ENCODE measurements around the gene NOS3.

Gene NOS3

DNA sequence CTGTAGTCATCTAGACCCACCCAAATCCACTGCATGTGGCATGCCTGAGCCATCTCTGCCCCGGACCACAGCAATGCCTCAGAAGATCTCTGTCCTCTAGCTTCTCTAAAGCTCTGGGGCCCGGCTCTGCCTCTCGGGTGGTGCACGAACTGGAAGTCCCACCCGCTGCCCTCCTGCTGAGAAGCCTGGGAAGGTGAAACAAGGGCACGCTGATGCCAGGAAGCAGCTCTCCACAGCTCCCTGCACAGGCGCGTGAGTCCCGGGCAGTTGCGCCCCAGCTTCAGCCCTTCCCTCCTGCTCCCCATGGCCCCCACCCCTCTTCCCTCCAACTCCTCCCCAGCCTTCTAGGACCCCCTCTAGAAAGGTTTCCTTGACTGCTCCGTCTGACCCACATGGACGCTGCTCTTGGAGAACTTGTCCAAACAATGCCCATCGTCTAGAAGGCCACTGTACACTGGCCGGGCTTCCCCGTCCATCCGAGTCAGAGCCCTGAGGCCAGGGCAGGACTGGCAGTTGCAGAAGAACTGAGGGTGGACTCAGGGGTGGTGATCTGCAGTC is 25.5 kb upstream of the NOS3 start:
- no peak for DNase-seq

DNA sequence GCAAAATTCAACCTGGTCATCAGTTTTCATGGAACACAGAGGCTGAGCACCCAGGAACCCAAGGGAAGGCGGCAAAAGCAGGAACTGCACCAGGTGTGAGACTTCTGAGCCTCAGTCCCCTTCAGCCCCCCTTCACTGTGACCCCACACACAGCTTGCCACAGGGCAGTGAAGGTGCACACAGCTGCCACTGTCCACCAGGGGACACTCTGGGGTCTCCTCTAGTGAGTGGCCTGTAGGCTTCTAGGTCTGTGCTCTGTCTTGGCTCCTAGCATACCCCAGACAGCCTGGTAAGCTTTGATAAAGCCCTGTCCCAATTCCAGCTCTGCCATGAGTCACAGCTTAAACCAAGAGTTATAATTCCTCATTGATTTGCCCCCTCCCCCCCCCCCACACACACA is 24.8 kb upstream of the NOS3 start:
- no peak for DNase-seq

DNA sequence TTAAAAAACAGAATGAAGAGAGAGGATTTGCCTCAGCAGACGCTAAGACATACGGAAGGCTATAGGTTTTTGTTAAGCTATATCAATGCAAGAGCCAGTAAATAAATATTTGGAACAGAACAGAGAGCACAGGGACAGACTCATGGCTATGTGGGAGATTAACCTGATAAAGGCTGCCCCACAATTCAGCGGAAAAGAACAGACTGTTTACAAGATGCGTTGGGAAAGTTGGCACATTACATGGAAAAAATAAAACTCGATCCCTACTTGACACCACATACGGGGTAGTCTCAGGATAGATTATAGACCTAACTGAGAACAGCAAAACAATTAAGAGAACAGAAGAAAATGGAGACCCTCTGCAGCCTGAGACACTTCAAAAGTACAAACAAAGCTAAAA is 23.5 kb upstream of the NOS3 start:
- DNase-seq = no peak

DNA sequence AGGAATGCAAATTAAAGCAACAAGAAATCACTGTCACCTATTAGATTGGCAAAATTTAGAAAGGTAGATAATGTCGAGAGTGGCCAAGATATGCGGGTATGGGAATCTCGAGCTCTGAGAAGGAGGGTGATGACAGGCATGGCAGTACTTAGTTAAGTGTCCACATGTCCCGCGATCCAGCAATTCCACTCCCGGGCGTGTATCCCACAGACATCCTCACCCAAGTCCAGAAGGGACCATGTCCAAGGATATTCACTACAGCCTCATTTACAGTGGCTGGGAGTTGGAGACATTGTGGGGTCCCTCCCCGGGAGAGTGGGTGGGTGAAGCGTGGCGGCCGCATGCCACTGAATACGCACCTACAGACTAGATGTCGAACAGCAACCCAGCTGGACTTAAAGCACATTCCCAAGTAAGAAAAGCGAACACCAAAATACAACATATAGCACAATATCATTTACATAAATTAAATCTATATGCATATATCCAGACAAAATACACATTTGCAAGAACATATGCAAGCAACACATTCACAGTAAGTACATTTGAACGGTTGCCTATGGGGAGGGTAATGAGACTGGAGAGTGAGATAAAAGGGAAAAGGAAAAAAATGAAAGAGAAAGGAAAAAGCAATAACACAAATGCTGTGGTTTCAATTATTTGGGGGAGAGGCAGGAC is 22.6 kb upstream of the NOS3 start:
- DNase-seq = no peak

DNA sequence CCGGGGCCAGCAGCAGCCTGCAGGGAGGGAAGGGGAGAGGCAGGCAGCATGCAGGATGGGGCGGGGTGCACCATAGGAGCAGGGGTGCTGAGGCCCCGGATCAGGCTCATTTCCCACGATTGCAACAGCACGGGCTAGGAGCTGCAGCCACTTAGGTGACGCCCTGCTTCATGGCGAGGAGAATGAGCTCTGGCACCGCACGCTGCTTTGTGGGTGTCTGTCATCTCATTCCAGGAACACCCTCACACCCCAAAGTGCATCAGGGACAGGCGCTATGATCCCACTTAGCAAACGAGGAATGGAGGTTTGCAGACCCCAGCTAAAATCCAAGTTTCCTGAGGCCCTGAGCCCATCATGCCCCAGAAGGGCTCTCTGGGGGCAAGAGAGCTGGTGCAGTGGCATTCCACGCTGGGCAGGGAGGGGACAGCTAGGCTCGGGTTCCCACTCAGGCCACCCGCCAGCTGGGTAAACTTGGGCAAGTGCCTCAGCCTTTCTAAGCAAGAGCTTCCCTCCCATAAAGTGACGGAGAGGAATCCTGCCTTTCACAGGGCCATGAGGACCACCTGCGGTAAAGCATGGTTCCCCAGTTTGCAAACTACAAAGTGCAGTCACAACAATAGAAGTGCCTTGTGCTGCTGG is 22.0 kb upstream of the NOS3 start:
- DNase-seq = peak; percentile 85

DNA sequence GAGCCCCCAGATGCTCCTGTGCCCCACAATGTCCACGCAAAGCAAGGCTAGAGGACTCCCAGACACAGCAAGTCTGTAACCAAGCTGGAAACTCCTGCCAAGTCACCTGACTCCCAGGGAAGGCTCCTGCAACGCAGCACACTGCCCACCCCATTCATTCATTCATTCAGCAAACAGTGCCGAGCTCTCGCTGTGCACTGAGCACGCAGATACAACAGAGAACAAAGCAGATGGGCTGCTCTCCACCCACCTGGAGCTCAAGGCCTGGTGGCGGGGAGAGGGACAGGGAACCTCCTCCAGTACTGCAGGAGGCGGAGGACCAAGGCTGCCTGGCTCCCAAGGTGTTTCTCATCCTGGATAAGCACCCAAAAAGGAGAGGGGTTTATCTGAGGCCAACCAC is 21.3 kb upstream of the NOS3 start:
- peak; percentile 95 for DNase-seq

DNA sequence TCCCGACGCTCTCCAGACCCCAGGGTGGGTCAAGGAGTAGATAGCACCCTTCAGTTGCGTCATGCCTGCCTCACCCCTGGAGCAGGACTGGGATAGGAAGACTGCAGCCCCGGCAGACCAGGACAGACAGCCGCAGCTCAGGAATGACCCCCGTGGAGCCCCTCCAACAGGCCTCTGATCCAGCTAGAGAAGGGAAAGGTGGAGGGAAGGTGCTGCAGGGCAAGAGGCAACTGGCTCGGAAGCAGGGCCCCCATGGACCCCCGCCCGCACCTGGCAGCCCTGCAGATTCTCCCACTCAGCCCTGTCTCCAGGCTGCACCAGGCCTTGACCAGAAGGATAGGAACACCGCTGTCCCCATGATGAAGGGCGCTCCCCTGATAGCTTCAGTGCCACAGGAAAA is 20.4 kb upstream of the NOS3 start:
- no peak for DNase-seq

DNA sequence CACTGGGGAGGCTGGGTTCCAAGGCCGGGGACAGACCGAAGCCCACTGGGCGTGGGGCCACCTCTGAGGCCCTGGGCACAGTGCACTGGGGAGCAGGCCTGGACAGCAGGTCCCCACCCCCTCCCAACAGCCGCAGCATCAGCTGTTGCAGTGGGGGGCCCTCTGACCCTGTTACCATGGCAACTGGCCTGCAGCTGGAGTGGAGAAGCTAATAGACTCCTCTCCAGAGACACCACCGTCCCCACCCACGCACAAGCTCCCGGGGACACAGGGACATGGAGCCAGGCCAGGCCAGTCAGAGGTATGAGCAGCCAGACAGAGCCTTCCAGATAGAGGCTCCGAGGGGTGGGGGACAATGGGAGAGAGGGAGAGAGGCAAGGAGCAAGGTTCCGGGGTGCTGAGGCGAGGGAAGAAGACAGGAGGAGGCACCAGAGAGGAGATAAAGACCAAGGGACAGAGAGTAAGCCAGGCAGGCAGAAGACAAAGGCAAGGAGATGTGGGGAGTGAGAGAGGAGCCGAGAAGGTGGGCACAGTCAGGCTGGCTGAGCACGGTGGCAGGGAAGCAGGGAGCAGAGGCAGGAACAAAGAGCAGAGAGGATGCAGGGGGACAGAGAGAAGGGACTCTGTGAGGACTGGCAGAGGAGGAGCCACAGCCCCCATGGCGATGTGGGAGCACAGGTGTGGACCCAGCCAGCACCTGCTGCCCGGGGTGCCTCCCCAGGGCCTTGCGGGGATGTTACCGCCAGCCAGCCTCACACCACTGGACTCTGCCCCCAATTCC is 19.4 kb upstream of the NOS3 start:
- DNase-seq = peak; percentile 54

DNA sequence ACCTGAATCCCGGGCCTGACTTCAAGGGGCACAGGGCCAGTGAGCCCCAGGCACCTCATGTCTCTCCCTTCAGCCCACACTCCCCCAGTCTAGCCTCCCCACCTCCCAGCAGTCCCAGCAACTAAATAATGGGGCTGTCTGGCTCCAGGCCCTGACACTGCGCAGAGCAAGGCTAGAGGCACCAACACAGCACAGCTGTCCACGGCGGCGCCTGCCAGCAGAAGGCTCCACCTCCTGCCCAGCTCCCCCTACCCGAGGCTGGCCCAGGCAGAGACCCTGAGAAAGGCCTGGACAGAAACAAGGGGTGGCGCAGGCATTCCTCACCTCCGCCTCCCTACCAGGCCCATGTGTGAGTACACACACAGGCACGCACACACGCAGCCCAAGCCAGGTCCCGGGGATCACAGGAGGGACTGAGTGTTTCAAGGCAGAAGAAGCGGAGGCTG is 18.8 kb upstream of the NOS3 start:
- DNase-seq = peak; percentile 43

DNA sequence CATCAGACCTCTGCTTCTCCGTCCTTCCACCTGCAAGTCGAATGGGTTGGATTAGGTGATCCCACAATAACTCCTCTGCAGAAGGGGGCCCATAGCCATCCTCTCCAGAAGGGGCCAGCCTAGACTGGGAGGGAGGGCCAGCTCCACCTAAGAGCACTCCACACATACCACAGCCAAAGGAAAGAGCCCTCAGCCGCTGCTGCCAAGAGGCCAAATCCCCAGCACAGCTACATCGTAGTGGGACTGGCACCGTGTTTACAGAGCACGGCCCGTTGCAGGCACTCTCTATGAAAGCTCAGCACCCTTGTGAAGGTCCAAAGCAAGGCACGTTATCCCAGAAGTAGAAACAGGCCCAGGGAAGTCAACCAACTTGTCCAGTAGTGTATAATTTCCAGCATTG is 18.1 kb upstream of the NOS3 start:
- no peak for DNase-seq

DNA sequence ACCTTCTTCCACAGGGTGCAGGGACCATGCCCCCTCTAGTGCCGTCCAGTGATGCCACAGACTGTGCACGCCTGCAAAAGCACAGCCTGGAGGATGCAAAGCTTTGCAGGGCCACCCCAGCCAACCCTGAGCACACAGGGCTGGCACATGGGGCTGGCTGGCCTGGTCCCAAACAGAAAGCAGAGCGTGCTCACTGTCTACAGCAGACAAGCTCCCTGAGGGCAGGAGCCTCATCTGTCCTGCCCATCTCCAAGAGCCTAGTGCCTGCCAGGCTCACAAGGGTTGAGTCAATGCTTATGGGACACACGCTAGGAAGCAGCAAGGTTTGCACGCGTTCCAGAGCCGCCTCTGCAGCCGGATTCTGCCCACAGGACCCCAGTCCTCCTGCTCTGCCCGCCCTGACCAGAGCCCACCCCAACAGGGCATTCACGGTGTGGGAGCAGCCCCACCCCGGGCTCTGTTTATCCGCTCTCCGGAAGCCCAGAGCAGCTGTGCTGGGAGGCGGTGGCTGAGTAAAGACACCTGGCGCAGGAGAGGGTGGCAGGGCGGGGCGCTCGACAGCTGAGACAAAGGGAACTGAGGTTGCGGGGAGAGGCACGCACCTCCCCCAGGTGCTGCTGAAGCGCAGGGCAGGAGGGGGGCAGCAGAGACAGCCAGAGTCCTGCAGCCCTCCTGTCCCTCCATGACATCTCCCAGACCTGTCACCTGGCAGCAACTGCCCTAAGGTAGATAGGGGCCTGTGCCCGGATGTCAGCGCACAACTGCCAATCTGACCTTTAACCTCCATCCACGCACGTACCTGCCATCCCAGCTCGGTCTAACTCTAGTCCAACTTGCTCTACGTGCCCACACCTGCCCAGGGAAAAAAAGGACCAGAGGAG is 17.0 kb upstream of the NOS3 start:
- peak; percentile 94 for DNase-seq

DNA sequence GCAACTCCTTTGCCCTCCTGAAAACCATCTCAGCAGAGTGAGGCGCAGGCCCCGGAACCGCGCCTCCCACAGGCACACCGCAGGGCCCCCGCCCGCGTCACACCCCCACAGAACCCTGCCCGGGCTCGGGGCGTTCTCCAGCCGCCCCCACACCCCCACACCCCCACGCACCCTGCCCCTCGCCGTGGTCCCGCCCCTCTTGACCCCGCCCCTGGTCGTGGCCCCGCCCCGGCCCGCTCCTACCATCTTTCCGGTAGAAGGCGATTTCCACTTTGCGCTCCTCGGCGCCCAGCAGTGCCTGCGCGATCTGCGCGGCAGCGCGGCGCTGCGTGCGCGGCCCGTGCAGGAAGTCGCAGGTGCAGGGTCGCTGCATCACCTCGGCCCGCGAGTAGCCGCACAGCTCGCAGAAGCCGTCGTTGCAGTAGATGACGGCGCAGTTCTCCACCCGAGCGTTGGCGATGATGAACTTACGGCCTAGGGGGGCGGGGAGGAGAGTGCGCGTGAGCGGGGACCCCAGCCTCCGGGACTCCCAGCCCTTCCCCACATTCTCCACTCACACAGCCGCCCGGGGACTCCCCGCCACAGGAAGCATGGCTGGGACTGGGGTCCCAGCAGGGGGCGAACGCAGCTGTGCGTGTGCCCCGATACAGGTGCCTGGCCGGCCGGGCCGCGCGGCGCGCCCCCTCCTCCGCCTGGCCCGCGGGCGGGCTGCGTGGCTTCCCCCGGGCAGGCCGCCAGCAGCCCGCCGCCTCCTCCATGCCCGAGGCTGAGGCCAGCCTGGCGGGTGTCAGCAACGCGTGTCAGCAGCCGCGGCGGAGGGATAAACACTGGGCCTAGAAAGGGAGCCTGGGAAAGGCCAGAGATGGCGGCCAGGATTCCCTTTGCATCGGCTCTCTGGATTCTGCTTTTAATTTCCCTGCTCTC is 16.1 kb upstream of the NOS3 start:
- peak; percentile 84 for DNase-seq

DNA sequence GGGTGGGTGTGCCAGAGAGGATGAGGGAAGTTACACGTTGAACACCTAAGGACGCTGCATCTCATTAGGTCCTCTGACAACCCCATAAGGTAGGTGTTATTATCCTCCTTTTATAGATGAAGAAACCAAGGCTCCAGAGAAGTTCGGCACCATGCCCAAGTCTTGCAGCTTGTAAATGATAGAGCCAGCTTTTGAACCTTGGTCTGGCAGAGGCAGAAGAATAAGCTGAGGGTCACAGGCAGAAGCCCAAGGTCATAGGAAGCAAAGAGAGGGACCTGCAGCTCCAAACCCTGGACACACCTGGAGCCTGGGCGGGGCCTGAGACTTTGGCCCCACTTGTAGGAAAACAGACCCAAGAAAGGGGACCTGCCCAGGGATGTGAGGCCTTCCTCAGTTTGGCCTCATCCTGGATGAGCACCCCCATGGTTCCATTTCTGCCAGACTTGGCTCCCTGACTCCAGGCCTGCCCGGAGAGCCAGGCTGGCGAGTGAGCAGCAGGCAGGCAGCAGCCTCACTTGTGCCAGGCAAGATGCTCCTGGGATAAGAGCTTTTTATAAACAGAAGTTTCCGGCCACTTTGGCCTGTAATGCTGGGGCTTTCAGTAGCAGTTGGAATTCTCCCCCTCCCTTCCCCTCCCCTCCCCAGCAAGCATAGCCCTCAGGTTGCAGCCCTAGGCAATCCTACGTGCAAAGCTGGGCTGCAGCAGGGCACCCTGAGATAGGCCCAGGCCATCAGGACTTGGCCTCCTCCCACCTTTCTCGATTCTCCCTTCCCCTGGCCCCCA is 15.1 kb upstream of the NOS3 start:
- peak; percentile 25 for DNase-seq

DNA sequence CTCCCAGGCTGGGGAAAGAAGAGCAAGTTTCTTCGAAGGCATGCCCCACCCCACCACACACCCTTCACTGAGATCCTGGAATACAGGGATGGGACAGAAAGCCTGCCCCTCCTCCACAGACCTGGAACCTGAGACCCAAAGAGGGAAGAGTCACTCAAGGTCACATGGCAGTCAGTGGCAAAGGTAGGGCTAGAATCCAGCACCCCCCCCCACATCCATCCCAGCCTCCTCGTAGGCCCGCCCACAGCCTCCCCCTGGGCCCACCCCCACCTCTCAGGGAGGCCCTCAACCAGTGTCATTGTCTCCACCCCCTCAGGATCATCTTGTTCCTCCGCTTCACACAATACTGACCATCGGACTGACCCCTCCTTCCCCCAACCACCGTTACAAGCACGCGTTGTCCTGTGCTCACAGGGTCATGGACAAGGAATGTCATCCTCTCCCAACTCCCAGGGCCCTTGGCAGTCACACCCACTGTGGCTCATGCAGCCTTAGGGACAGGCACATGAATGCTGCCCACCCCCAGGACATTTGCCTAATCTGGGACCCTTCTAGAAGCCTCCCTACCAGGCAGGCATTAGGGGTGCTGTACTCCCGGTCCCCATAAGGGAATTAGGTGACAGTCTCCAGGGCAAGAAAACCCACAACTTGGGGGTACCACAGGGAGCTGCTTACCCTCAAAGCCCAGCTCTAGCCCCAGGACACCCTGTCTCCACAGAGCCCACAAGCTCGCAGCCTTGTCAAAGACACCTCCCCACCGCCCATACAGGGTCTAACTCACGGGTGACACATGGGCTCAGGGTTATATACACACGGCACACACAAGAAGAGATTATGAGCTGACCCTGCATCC is 14.1 kb upstream of the NOS3 start:
- peak; percentile 79 for DNase-seq

DNA sequence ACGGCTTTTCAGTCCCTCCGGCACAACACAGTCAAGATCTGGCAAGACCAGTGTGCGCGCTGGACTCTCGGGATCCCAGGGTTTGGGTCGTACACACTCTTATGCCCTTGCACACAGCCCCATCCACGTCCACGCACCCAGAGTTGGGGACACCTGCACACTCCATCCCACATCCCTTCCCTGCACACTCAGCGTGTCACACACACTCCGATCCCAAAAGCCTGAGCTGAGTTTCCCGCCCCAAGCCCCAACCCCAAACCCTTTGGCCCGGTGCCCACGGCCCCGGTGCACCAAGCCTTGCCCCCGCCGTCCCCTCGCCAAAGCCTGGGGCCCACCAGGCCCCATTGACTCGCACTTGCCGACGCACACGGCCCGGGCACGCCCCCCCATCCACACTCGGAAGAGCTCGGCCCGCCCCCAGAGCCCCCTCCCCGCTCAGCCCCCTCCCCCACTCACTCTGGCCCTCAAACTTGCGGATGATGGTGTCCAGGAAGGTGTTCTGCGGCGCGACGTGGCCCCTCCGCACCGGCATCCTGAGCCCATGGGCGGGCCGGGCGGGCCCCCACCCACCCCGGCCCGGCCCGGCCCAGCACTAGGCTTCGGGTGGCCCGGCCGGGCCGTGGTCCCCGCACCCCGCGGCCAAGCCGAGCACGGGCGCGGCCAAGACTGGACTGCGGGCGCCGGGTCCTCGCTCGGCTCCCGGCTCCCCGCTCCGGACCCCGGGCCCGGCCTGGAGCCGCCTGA is 13.3 kb upstream of the NOS3 start:
- peak; percentile 58 for DNase-seq

DNA sequence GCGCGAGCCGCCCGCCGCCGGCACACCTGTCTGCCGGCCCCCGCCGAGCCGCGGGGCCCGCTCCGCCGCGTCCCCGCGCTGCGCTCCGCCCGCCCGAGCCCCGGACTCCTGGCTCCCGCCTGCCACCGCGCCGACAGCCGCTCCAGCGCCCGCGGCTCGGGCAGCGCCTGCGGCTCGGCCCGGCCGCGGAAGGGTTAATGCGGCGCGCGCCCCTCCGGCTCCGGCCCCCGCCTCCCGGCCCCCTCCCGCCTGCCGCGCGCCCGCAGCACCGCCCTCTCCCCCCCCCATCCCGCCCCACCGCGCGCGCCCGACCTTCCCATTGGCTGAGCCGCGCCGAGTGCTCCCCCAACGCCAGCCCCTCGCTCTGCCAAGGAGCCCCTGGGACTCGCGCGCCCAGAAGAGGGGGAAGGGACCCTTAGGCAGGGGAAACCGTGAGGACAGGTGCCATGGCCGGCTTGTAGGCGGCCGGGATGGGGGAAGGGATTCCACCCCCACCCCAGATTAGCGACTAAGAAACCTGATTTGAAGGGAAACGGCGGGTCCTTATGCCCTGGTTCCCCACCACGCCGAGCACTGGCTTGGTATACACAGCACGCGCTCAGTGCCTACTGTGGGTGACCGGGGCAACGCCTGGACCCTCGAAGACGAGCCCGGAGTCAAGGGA is 12.6 kb upstream of the NOS3 start, which contains the start of gene KCNH2:
Gene KCNH2, minus strand, starts transcription at position 196 of the 664 bp plus-strand sequence. CDS start 408 bp downstream, outside the sequence.
- peak; percentile 92 for DNase-seq

DNA sequence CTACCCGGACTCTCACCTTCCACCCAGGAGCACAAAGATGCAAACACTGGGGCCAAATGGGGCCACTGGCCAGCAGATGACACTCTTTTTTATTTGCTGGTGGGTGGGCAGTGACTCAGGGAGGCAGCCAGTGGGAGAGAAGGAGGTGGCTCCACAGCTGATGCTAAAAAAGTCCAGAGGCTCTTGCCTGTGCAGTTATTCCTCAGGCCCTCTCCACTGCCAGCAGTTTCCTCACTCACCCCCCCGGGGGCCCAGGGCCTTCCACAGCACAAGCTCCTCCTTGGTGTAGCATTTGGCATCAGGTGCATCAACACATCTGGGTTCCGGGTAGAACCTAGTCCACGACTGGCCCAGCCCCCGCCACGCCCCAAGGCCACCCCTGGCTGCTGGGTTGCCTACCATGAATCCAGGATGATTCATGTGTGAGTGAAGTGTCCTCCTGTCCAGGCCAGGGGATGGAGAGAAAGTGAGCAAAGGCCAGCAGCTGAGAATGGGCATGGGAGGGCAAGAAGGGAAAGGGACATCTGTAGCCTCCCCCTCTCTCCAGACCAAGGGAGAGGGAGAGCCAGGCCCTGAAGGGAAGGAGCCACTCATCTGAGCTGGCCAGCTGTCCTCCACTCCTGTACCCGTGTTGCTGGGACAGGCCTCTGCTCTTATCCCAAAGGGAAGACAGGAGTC is 11.0 kb upstream of the NOS3 start:
- peak; percentile 16 for DNase-seq

DNA sequence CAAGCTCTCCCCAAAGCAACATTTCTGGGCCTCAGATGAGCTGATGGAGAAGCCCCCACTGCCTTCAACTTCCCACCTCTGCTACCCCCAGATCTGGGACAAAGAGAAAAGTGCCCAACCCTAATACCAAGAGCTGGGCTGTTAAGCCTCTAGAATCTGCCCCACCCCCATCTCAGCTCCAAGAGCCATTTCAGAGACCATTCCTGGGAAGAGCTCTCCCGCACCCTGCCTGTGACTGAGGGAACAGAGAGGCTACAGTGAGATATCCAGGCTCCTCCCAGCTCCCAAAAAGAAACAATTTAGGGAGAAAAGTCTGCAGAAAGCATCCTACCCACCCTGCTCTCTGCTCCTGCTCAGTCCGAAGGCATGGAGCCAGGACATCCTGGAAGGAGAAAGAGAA is 10.2 kb upstream of the NOS3 start:
- DNase-seq = peak; percentile 19
